ENCODE measurements around the gene ARF3. TPM values are rescaled to one million over a fixed set of nuclear protein-coding genes. Genes with fewer than 3 reads are reported as not detected.

Gene ARF3
- total and polyA plus RNA-seq, 2 donors (not counting 3 experiments of a cell fraction or from before 2014, with no cell fraction given) = 149 to 172 TPM

GRCh38 chr12:48946205-48946604 lies 11.1 kb downstream of the ARF3 start:
- POLR2A ChIA-PET = no interaction called here
- no peak for TF ChIP-seq EZH2 (IDR thresholded peaks at IDR 0.05; ENCODE audit: borderline replicate concordance, low read depth, low read length, severe bottlenecking)
- H3K4me2 ChIP-seq (ENCODE audit: insufficient read depth, low read length) = no peak overlapping the region
- no peak overlapping the region for H3K9ac ChIP-seq (replicated peaks; ENCODE audit: extremely low read depth, insufficient read depth, low read length)
- H3K79me2 ChIP-seq (ENCODE audit: control insufficient read depth, insufficient read depth, low read length) = peaks cover 67% of the 10 kb centered on the region
- no peak overlapping the region for H2AFZ ChIP-seq (ENCODE audit: low read depth, low read length)
- no TSS peak for BruUV-seq (replicated peaks)
- dilution Hi-C loops (cut with MboI; ENCODE audit: extremely low pct_ligation_motif_present, low sequenced_read_pairs) = no loop called here
- H3K9me1 ChIP-seq (replicated peaks; ENCODE audit: control insufficient read depth, extremely low read depth, insufficient read depth, low read length) = no peaks in the 10 kb centered on the region
- intact Hi-C loops (cut with micrococcal nuclease) = no loop called here
- H3K4me1 ChIP-seq (ENCODE audit: control insufficient read depth, extremely low read depth, insufficient read depth, low read length) = no peaks in the 10 kb centered on the region
- CTCF ChIA-PET = interaction anchor here (0.8 to 2.8 kb wide), 4 partner anchors 10 to 93 kb away, joined by 4 to 9 read pairs (median 5); no protein-coding TSS in a partner anchor
- no peak for DNase-seq (ENCODE audit: low read depth, low spot score)
- FAIRE-seq = no peak
- no peaks in the 10 kb centered on the region for H3K9me3 ChIP-seq (replicated peaks; ENCODE audit: control insufficient read depth, insufficient read depth, low read length)
- peaks cover 6 to 7% of the 10 kb centered on the region in 2 experiments for H3K36me3 ChIP-seq (ENCODE audit: control insufficient read depth in 2 of 2, extremely low read depth in 1 of 2, insufficient read depth in 2 of 2, low read length in 2 of 2)
- no peaks in the 10 kb centered on the region for H3K27me3 ChIP-seq (ENCODE audit: control insufficient read depth in 2 of 2, insufficient read depth in 2 of 2, low read length in 2 of 2)
- H4K20me1 ChIP-seq (replicated peaks; ENCODE audit: control insufficient read depth, extremely low read depth, insufficient read depth, low read length) = peaks cover 14% of the 10 kb centered on the region
- H3K4me3 ChIP-seq (replicated peaks in 1 of 3; ENCODE audit: insufficient read depth in 1 of 3, low read depth in 1 of 3, low read length in 3 of 3) = no peak overlapping the region
- no peak overlapping the region for H3K27ac ChIP-seq (ENCODE audit: insufficient read depth, low read depth, low read length)

GRCh38 chr12:48943221-48943620 lies 14.1 kb downstream of the ARF3 start:
- Histone ChIP-seq H3K79me2 (ENCODE audit: control insufficient read depth, insufficient read depth, low read length) (peaks cover 48% of the 10 kb centered on the region), H2AFZ (ENCODE audit: low read depth, low read length) (no peak overlapping the region), H3K36me3 (ENCODE audit: control insufficient read depth in 2 of 2, extremely low read depth in 1 of 2, insufficient read depth in 2 of 2, low read length in 2 of 2) (peaks cover 15 to 28% of the 10 kb centered on the region in 2 experiments), H3K9me1 (replicated peaks; ENCODE audit: control insufficient read depth, extremely low read depth, insufficient read depth, low read length) (no peaks in the 10 kb centered on the region), H3K4me1 (ENCODE audit: control insufficient read depth, extremely low read depth, insufficient read depth, low read length) (no peaks in the 10 kb centered on the region), H3K4me2 (ENCODE audit: insufficient read depth, low read length) (no peak overlapping the region), H3K4me3 (replicated peaks in 1 of 3; ENCODE audit: insufficient read depth in 1 of 3, low read depth in 1 of 3, low read length in 3 of 3) (no peak overlapping the region), H3K9me3 (replicated peaks; ENCODE audit: control insufficient read depth, insufficient read depth, low read length) (no peaks in the 10 kb centered on the region), H3K27me3 (ENCODE audit: control insufficient read depth in 2 of 2, insufficient read depth in 2 of 2, low read length in 2 of 2) (no peaks in the 10 kb centered on the region), H4K20me1 (replicated peaks; ENCODE audit: control insufficient read depth, extremely low read depth, insufficient read depth, low read length) (peaks cover 14% of the 10 kb centered on the region), H3K9ac (replicated peaks; ENCODE audit: extremely low read depth, insufficient read depth, low read length) (no peak overlapping the region), H3K27ac (ENCODE audit: insufficient read depth, low read depth, low read length) (no peak overlapping the region)
- no TSS peak for BruUV-seq (replicated peaks)
- intact Hi-C loops (cut with micrococcal nuclease) (no loop called here), dilution Hi-C loops (cut with MboI; ENCODE audit: extremely low pct_ligation_motif_present, low sequenced_read_pairs) (no loop called here)
- no peak for DNase-seq (ENCODE audit: low read depth, low spot score)
- TF ChIP-seq MYC (IDR thresholded peaks at IDR 0.05; ENCODE audit: low read depth, low read length) (no peak), POLR2A (IDR thresholded peaks at IDR 0.05; ENCODE audit: low read depth, low read length) (no peak), EZH2 (IDR thresholded peaks at IDR 0.05; ENCODE audit: borderline replicate concordance, low read depth, low read length, severe bottlenecking) (no peak), FOS (IDR thresholded peaks at IDR 0.05; ENCODE audit: borderline replicate concordance, insufficient read depth, low read length) (no peak), JUN (IDR thresholded peaks at IDR 0.05; ENCODE audit: borderline replicate concordance, insufficient read depth, insufficient read length, low read depth) (no peak), POLR2AphosphoS5 (IDR thresholded peaks at IDR 0.05; ENCODE audit: insufficient read depth, low read depth, low read length) (no peak)
- no peak for FAIRE-seq
- CTCF ChIA-PET = interaction anchor here (1.4 to 2.8 kb wide), 3 partner anchors 35 to 90 kb away, joined by 3 to 9 read pairs (median 4); partner anchors contain the start of gene WNT1
- POLR2A ChIA-PET = no interaction called here

All from endothelial cell of umbilical vein (primary cell).